ENCODE measurements around the gene DENND5B. TPM values are rescaled to one million over a fixed set of nuclear protein-coding genes. Genes with fewer than 3 reads are reported as not detected.
A peak's percentile ranks its signal among the peaks of the same experiment; 100 is the strongest.
"Not testable (repeated sequence)": the region's sequence is repeated elsewhere in the genome, so short reads cannot be mapped to it uniquely, and the experiment has no call there.

The DENND5B gene
- polyA plus RNA-seq, 2 of the 4 experiments (the other 2 are of a cell fraction) = 15.5 to 55.2 TPM

GRCh38 chr12:31508436-31509150, 82.3 kb downstream of the DENND5B start:
- peaks cover 58% of the 10 kb centered on the region for H3K4me1 ChIP-seq
- H3K27ac ChIP-seq = peak overlapping the region; percentile 72 to 77
- H3K4me3 ChIP-seq = no peak overlapping the region
- CTCF ChIA-PET = interaction anchor here (0.8 to 1.1 kb wide), 2 partner anchors 10 to 18 kb away, joined by 3 read pairs; no protein-coding TSS in a partner anchor
- 32% methylated on average over 4 of the region's 4 CpGs for WGBS (ENCODE audit: missing lambda C conversion rate)
- DNase-seq (ENCODE audit: low read depth in 1 of 2, low spot score in 1 of 2) = no peak
- POLR2A ChIA-PET = interaction anchor here (1.5 to 2.6 kb wide), 2 partner anchors 10 to 82 kb away, joined by 4 to 13 read pairs; partner anchors contain the start of gene DENND5B
- peak overlapping the region; percentile 61 for H3K4me2 ChIP-seq
- 0 out of 2 replicates have a peak, but pooled peaks have one; percentile 1 for TF ChIP-seq HOXB13 (CRISPR knock-in tag; IDR thresholded peaks at IDR 0.05; ENCODE audit: low read depth)
- TF ChIP-seq MAX (IDR thresholded peaks at IDR 0.05) = 0 out of 2 replicates have a peak, but pooled peaks have one; percentile 13
- no peak for TF ChIP-seq HDAC2 (IDR thresholded peaks at IDR 0.05)
- ATAC-seq = peak; percentile 52 to 58; a peak in 4 of 6 replicates
- peak; percentile 32 for FAIRE-seq
- H3K9me3 ChIP-seq = peaks cover 13% of the 10 kb centered on the region; the same call in 2 of the 3 replicates

DNA sequence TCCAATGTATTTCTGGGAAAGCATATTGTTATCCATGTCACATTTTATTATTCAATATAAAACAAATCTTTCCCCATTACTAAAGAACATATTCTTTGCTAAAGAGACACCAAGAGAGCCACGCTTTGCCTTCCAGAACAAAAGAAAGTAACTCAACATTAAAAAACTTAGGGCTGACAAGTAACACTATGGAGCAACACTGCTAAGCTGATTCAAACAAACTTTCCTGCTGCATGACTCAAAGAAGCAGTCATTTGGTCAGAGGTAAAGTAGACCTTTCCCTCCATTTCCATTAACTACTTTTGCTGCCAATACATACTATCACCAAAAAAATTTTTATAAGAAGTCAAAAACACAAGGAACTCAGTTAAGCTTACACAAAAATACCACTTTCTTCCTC, 83.0 kb downstream of the DENND5B start:
- WGBS (ENCODE audit: missing lambda C conversion rate) = 49% methylated on average over 1 of the region's 1 CpG
- H3K9me3 ChIP-seq = peaks cover 13% of the 10 kb centered on the region; the same call in 2 of the 3 replicates
- no peak overlapping the region for H3K4me3 ChIP-seq
- ATAC-seq = peak; percentile 69 to 71; a peak in 4 of 6 replicates
- DNase-seq (ENCODE audit: low read depth in 1 of 2, low spot score in 1 of 2) = no peak
- FAIRE-seq = no peak
- peaks cover 58% of the 10 kb centered on the region for H3K4me1 ChIP-seq
- peak overlapping the region; percentile 72 to 77 for H3K27ac ChIP-seq
- ChIA-PET CTCF (interaction anchor here (0.8 kb wide), 1 partner anchor 18 kb away, joined by 3 read pairs; no protein-coding TSS in a partner anchor), POLR2A (interaction anchor here (1.5 to 2.6 kb wide), 2 partner anchors 10 to 83 kb away, joined by 4 to 13 read pairs; partner anchors contain the start of gene DENND5B)
- peak overlapping the region; percentile 61 for H3K4me2 ChIP-seq
- TF ChIP-seq FOSL2 (IDR thresholded peaks at IDR 0.05) (no peak), FOSL2 (CRISPR knock-in tag; IDR thresholded peaks at IDR 0.05) (peak; percentile 60; the same call in 1 of the 2 replicates), EHF (CRISPR knock-in tag; IDR thresholded peaks at IDR 0.05) (no peak), CEBPB (IDR thresholded peaks at IDR 0.05) (0 out of 4 replicates have a peak, but pooled peaks of 1 of the 2 experiments have one; percentile 33), MAX (IDR thresholded peaks at IDR 0.05) (peak; percentile 28; the same call in 1 of the 2 replicates), CBX2 (IDR thresholded peaks at IDR 0.05; ENCODE audit: borderline replicate concordance, low read depth) (no peak)

GRCh38 chr12:31506515-31507306, 84.2 kb downstream of the DENND5B start:
- H3K4me3 ChIP-seq = no peak overlapping the region
- H3K9me3 ChIP-seq = peaks cover 13% of the 10 kb centered on the region; the same call in 2 of the 3 replicates
- 93% methylated on average over 9 of the region's 9 CpGs for WGBS (ENCODE audit: missing lambda C conversion rate)
- no peak overlapping the region; the same call in 2 of the 3 replicates for H3K4me2 ChIP-seq
- POLR2A ChIA-PET = interaction anchor here (0.5 kb wide), 1 partner anchor 8 kb away, joined by 3 read pairs; no protein-coding TSS in a partner anchor
- TF ChIP-seq NR3C1 (IDR thresholded peaks at IDR 0.05) (no peak), MAZ (IDR thresholded peaks at IDR 0.05; ENCODE audit: borderline replicate concordance, low read depth, low read length) (no peak), GATA3 (IDR thresholded peaks at IDR 0.05; ENCODE audit: borderline replicate concordance) (no peak)
- DNase-seq (ENCODE audit: low read depth in 1 of 2, low spot score in 1 of 2) (no peak), FAIRE-seq (peak; percentile 78), ATAC-seq (no peak)
- CTCF ChIA-PET = interaction anchor here (0.6 to 1.3 kb wide), 3 partner anchors 10 to 106 kb away, joined by 3 read pairs; no protein-coding TSS in a partner anchor
- peak overlapping the region; percentile 72 to 77; a peak in 4 of 6 replicates for H3K27ac ChIP-seq
- H3K4me1 ChIP-seq = peaks cover 61% of the 10 kb centered on the region

GRCh38 chr12:31504625-31505222, 86.2 kb downstream of the DENND5B start:
- no peak for ATAC-seq
- POLR2A ChIA-PET = interaction anchor here (0.8 kb wide), 1 partner anchor 14 kb away, joined by 4 read pairs; no protein-coding TSS in a partner anchor

GRCh38 chr12:31501014-31501413, 89.9 kb downstream of the DENND5B start:
- H3K27ac ChIP-seq = peak overlapping the region in 1 of 2 experiments; percentile 41; a peak in 2 of 6 replicates
- FAIRE-seq; DNase-seq (ENCODE audit: low read depth in 1 of 2, low spot score in 1 of 2); ATAC-seq; CTCF ChIA-PET; H3K4me2 ChIP-seq; H3K4me3 ChIP-seq: not testable (repeated sequence)
- WGBS (ENCODE audit: missing lambda C conversion rate) = 91% methylated on average over 3 of the region's 3 CpGs
- POLR2A ChIA-PET = interaction anchor here (0.7 kb wide), 1 partner anchor 78 kb away, joined by 3 read pairs; no protein-coding TSS in a partner anchor
- peaks cover 13% of the 10 kb centered on the region; the same call in 2 of the 3 replicates for H3K9me3 ChIP-seq
- peaks cover 52% of the 10 kb centered on the region for H3K4me1 ChIP-seq

More at GRCh38 chr12:31504625-31505222, 86.2 kb downstream of the DENND5B start:
- WGBS (ENCODE audit: missing lambda C conversion rate) = 84% methylated on average over 7 of the region's 7 CpGs
- H3K4me1 ChIP-seq = peaks cover 54% of the 10 kb centered on the region
- TF ChIP-seq HOXA7 (CRISPR knock-in tag; IDR thresholded peaks at IDR 0.05) (no peak), KDM1A (IDR thresholded peaks at IDR 0.05; ENCODE audit: low read depth) (0 out of 2 replicates have a peak, but pooled peaks have one; percentile 56)
- H3K9me3 ChIP-seq = peaks cover 13% of the 10 kb centered on the region; the same call in 2 of the 3 replicates
- H3K27ac ChIP-seq = peak overlapping the region in 1 of 2 experiments; percentile 38; a peak in 3 of 6 replicates
- CTCF ChIA-PET = interaction anchor here (1.6 to 3.2 kb wide), 2 partner anchors 10 to 101 kb away, joined by 5 to 8 read pairs; no protein-coding TSS in a partner anchor
- DNase-seq (ENCODE audit: low read depth in 1 of 2, low spot score in 1 of 2) (no peak), FAIRE-seq (no peak)
- H3K4me2 ChIP-seq = no peak overlapping the region
- H3K4me3 ChIP-seq = no peak overlapping the region

Data from A549 (cell line).